T-helper 1 cell treated with Interleukin-12 subunit alpha and Interleukin-12 subunit beta and Interleukin-4 antibody, amounts not matched to agents 30 μg/mL and 1 μg/mL, for 36 hours (primary cell): ENCODE measurements around the gene CDKN2AIP.
"Not testable (repeated sequence)": the region's sequence is repeated elsewhere in the genome, so short reads cannot be mapped to it uniquely, and the experiment has no call there.

Experiments used
- H3K27ac Mint-ChIP-seq: one replicate; pipeline ENCODE4 v1.8.0; 2021; ENCODE audit warnings: mild to moderate bottlenecking, mixed read lengths
- H3K27me3 Mint-ChIP-seq: one replicate; pipeline ENCODE4 v1.8.0; 2021; ENCODE audit warnings: low read depth, mixed read lengths
- H3K36me3 Mint-ChIP-seq: one replicate; pipeline ENCODE4 v1.8.0; 2021; ENCODE audit warnings: low read depth, mixed read lengths
- H3K4me1 Mint-ChIP-seq: one replicate; pipeline ENCODE4 v1.8.0; 2021; ENCODE audit warnings: low read depth, mixed read lengths
- H3K4me3 Mint-ChIP-seq: one replicate; pipeline ENCODE4 v1.8.0; 2021; ENCODE audit warnings: mild to moderate bottlenecking, moderate library complexity, mixed read lengths
- H3K9me3 Mint-ChIP-seq: one replicate; pipeline ENCODE4 v1.8.0; 2021; ENCODE audit warnings: mixed read lengths

The CDKN2AIP gene

GRCh38 chr4:183430994-183431347 lies 13.5 kb upstream of the CDKN2AIP start:
- peaks cover 18% of the 10 kb centered on the region for H3K4me1 Mint-ChIP-seq
- H3K27ac Mint-ChIP-seq = peak overlapping the region; percentile 55
- H3K4me3 Mint-ChIP-seq = peak overlapping the region; percentile 34

GRCh38 chr4:183431614-183432013 lies 12.8 kb upstream of the CDKN2AIP start:
- Mint-ChIP-seq H3K4me3 (no peak overlapping the region), H3K9me3 (no peaks in the 10 kb centered on the region), H3K27ac (no peak overlapping the region), H3K4me1 (peaks cover 14% of the 10 kb centered on the region), H3K36me3 (no peaks in the 10 kb centered on the region), H3K27me3 (no peaks in the 10 kb centered on the region)

More at GRCh38 chr4:183430994-183431347, 13.5 kb upstream of the CDKN2AIP start:
- Mint-ChIP-seq H3K36me3 (no peaks in the 10 kb centered on the region), H3K27me3 (no peaks in the 10 kb centered on the region), H3K9me3 (no peaks in the 10 kb centered on the region)

DNA sequence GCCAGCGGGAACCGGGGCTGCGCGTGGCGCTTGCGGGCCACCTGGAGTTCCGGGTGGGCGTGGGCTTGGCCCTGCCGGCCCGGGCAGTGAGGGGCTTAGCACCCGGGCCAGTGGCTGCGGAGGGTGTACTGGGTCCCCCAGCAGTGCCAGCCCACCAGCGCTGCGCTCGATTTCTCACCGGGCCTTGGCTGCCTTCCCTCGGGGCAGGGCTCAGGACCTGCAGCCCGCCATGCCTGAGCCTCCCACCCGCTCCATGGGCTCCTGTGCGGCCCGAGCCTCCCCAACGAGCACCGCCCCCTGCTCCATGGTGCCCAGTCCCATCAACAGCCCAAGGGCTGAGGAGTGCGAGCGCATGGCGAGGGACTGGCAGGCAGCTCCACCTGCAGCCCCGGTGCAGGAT lies 11.3 kb upstream of the CDKN2AIP start:
- not testable (repeated sequence) for H3K9me3 Mint-ChIP-seq, H3K27ac Mint-ChIP-seq, H3K27me3 Mint-ChIP-seq, H3K4me3 Mint-ChIP-seq, H3K36me3 Mint-ChIP-seq
- peaks cover 11% of the 10 kb centered on the region for H3K4me1 Mint-ChIP-seq

DNA sequence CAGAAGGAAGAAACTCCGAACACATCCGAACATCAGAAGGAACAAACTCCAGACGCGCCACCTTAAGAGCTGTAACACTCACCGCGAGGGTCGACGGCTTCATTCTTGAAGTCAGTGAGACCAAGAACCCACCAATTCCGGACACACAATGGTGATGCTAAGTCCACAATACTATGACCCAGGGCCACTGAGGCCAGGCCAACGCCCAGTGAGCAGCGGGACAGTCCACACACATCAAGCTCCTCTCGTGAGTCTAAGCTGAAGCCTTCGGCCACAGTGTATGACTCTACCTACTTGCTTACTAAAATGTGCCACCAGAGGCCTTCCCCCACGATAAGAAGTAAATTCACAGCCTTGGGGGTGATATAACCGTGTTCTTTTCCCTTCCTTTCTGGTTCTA lies 10.2 kb upstream of the CDKN2AIP start:
- peaks cover 11% of the 10 kb centered on the region for H3K27me3 Mint-ChIP-seq
- peaks cover 11% of the 10 kb centered on the region for H3K4me1 Mint-ChIP-seq
- no peak overlapping the region for H3K4me3 Mint-ChIP-seq
- H3K27ac Mint-ChIP-seq = no peak overlapping the region
- no peaks in the 10 kb centered on the region for H3K36me3 Mint-ChIP-seq
- no peaks in the 10 kb centered on the region for H3K9me3 Mint-ChIP-seq

- no peak overlapping the region for H3K4me3 Mint-ChIP-seq
- H3K9me3 Mint-ChIP-seq = no peaks in the 10 kb centered on the region
- no peaks in the 10 kb centered on the region for H3K36me3 Mint-ChIP-seq
- peaks cover 9% of the 10 kb centered on the region for H3K4me1 Mint-ChIP-seq
- peaks cover 11% of the 10 kb centered on the region for H3K27me3 Mint-ChIP-seq
- H3K27ac Mint-ChIP-seq = no peak overlapping the region
These were observed 9.7 kb upstream of the CDKN2AIP start for GRCh38 chr4:183434666-183435190.

- no peak overlapping the region for H3K4me3 Mint-ChIP-seq
- H3K4me1 Mint-ChIP-seq = peaks cover 3% of the 10 kb centered on the region
- no peak overlapping the region for H3K27ac Mint-ChIP-seq
- no peaks in the 10 kb centered on the region for H3K9me3 Mint-ChIP-seq
- H3K27me3 Mint-ChIP-seq = peaks cover 13% of the 10 kb centered on the region
- no peaks in the 10 kb centered on the region for H3K36me3 Mint-ChIP-seq
These were observed 8.6 kb upstream of the CDKN2AIP start for GRCh38 chr4:183435803-183436202.

- Mint-ChIP-seq H3K4me3 (no peak overlapping the region), H3K27me3 (peaks cover 15% of the 10 kb centered on the region), H3K36me3 (no peaks in the 10 kb centered on the region), H3K27ac (no peak overlapping the region), H3K4me1 (no peaks in the 10 kb centered on the region), H3K9me3 (no peaks in the 10 kb centered on the region)
These were observed 8.0 kb upstream of the CDKN2AIP start for GRCh38 chr4:183436417-183436816.

GRCh38 chr4:183437452-183437851 lies 7.0 kb upstream of the CDKN2AIP start:
- Mint-ChIP-seq H3K4me1 (peaks cover 2% of the 10 kb centered on the region), H3K9me3 (no peaks in the 10 kb centered on the region), H3K27ac (no peak overlapping the region), H3K36me3 (no peaks in the 10 kb centered on the region), H3K27me3 (peaks cover 15% of the 10 kb centered on the region), H3K4me3 (no peak overlapping the region)

DNA sequence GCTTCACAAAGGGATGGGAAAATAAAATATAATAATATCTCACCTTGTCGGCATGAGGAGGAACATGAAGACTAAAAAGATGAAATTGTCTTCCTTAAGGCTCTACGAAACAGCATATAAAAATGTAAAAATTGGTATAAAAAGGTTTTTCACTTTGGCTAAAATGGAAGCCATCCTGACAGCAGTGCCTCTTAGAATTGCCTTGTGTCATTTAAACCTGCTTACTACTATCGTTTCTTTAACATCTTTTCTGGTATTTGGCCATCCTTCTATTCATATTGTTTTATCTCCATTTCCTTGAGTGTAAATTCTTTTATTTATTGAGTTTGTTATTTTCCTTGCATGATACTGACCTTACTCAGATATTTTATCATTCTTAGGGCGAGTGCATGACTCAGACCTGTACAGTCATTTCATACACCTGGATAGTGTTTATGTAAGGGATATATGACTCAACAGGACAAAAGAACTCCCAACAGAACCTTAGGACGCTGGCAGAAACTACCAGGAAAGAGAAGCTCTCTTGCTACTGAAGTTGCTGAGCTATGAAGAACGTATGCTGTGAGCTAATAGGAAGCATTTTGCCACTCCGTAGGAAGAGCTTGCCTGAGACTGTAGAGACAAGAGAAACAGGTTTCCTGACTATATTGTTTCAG lies 5.8 kb upstream of the CDKN2AIP start:
- Mint-ChIP-seq H3K9me3 (no peaks in the 10 kb centered on the region), H3K27me3 (peaks cover 15% of the 10 kb centered on the region), H3K4me1 (peaks cover 8% of the 10 kb centered on the region), H3K36me3 (no peaks in the 10 kb centered on the region), H3K27ac (no peak overlapping the region), H3K4me3 (no peak overlapping the region)

DNA sequence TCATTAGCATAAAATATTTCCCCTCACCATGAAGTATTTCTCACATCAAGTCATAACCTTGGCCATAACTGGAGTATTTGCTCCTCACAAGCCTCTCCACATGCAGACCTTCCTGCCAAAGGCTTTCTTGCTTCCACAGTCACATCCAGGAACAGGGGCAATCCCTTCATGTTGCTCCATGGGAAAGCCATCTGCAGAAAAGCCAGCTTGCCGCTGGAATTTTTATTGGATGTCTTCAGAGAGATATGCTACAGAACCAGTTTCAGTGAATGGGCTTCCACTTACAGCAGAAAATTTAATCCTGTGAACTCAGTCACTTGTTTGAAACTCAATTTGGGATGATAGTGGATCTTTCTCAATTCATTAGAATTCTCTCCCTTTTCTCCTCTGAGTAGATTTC lies 3.2 kb upstream of the CDKN2AIP start:
- Mint-ChIP-seq H3K4me3 (no peak overlapping the region), H3K27ac (no peak overlapping the region), H3K27me3 (peaks cover 15% of the 10 kb centered on the region), H3K36me3 (peaks cover 10% of the 10 kb centered on the region), H3K4me1 (peaks cover 16% of the 10 kb centered on the region), H3K9me3 (no peaks in the 10 kb centered on the region)

- Mint-ChIP-seq H3K27me3 (peaks cover 7% of the 10 kb centered on the region), H3K36me3 (peaks cover 30% of the 10 kb centered on the region), H3K9me3 (no peaks in the 10 kb centered on the region), H3K4me1 (peaks cover 31% of the 10 kb centered on the region), H3K27ac (peak overlapping the region; percentile 82), H3K4me3 (peak overlapping the region; percentile 96)
These were observed 702 bp upstream of the CDKN2AIP start for GRCh38 chr4:183443655-183444213.

- peak overlapping the region; percentile 96 for H3K27ac Mint-ChIP-seq
- peaks cover 4% of the 10 kb centered on the region for H3K27me3 Mint-ChIP-seq
- H3K4me1 Mint-ChIP-seq = peaks cover 36% of the 10 kb centered on the region
- peaks cover 37% of the 10 kb centered on the region for H3K36me3 Mint-ChIP-seq
- H3K9me3 Mint-ChIP-seq = no peaks in the 10 kb centered on the region
- H3K4me3 Mint-ChIP-seq = peak overlapping the region; percentile 96
These were observed 627 bp downstream of the CDKN2AIP start for GRCh38 chr4:183445097-183445428.

DNA sequence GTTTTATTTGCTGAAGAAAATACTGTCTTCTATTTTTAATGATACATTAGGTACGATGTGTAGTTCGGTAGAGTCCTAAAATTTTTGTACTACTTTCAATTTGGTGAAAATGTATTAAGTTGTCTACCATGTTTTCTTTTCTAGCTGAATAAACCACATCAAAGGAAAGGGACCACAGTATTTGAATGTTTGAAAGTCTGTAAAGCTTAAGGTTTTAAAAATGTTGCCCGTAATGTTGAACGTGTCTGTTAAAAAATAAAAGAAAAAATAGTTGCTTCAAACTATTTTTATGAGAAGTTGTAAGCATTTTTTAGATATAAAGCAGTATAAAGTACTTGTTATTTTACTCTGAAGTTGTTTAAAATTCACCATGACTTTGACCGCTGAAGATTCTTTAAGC lies 3.2 kb downstream of the CDKN2AIP start:
- no peak overlapping the region for H3K27ac Mint-ChIP-seq
- peaks cover 33% of the 10 kb centered on the region for H3K4me1 Mint-ChIP-seq
- H3K4me3 Mint-ChIP-seq = no peak overlapping the region
- H3K36me3 Mint-ChIP-seq = peaks cover 47% of the 10 kb centered on the region
- no peaks in the 10 kb centered on the region for H3K27me3 Mint-ChIP-seq
- no peaks in the 10 kb centered on the region for H3K9me3 Mint-ChIP-seq

GRCh38 chr4:183448436-183448835 lies 4.0 kb downstream of the CDKN2AIP start:
- peak overlapping the region; percentile 13 for H3K4me3 Mint-ChIP-seq
- no peaks in the 10 kb centered on the region for H3K9me3 Mint-ChIP-seq
- peaks cover 50% of the 10 kb centered on the region for H3K36me3 Mint-ChIP-seq
- peaks cover 29% of the 10 kb centered on the region for H3K4me1 Mint-ChIP-seq
- H3K27me3 Mint-ChIP-seq = no peaks in the 10 kb centered on the region
- H3K27ac Mint-ChIP-seq = no peak overlapping the region

DNA sequence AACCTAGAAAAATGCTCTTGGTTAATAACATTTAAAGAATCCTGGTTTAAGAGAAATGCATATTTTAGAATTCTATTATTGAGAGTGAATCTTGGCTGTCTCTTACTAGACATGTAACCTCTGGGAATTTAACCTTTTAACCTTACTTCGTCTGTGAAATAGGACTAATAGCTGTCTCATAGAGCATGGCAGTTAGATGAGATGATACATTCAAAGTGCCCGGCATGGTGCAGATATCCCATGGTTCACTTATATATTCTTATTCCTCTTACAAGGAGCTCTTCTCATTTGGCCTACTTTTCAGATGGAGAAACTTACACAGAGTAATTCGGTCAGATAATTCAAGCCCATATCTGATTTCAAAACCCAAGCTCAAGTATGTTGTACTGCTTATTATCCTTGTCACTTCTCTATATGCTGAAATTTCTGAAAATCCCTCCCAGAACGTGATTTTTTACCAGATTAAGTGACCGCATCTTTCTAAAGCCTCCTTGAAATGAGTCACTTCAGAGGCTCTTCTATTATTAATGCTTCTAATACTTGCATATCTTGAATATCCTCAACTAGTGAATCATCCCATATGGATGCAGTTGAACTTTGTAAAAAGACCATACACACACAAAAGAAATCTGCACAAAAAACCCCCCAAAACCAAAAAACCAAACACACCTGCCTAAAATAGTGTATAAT lies 4.9 kb downstream of the CDKN2AIP start:
- H3K27me3 Mint-ChIP-seq = no peaks in the 10 kb centered on the region
- H3K27ac Mint-ChIP-seq = no peak overlapping the region
- peaks cover 50% of the 10 kb centered on the region for H3K36me3 Mint-ChIP-seq
- no peak overlapping the region for H3K4me3 Mint-ChIP-seq
- no peaks in the 10 kb centered on the region for H3K9me3 Mint-ChIP-seq
- H3K4me1 Mint-ChIP-seq = peaks cover 28% of the 10 kb centered on the region
